Measurements from ENCODE around the gene SHROOM3.

The SHROOM3 gene

DNA sequence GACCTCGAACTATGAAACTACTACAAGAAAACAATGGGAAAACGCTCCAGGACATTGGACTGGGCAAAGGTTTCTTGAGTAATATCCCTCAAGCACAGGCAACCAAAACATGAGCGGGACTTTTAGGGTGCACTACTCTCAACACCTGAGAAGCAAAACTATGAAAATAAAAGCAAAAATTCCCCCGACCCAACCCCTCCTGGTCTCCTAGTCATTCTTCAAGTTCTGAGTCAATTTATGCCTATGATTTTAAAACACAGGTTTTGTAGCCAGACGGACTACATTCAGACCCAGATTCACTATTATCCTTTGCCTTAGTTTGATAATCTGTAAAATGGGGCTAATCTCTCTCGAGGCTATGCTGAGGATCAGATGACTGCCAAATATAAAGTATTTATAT lies 365.9 kb downstream of the SHROOM3 start:
- no peak for DNase-seq

DNA sequence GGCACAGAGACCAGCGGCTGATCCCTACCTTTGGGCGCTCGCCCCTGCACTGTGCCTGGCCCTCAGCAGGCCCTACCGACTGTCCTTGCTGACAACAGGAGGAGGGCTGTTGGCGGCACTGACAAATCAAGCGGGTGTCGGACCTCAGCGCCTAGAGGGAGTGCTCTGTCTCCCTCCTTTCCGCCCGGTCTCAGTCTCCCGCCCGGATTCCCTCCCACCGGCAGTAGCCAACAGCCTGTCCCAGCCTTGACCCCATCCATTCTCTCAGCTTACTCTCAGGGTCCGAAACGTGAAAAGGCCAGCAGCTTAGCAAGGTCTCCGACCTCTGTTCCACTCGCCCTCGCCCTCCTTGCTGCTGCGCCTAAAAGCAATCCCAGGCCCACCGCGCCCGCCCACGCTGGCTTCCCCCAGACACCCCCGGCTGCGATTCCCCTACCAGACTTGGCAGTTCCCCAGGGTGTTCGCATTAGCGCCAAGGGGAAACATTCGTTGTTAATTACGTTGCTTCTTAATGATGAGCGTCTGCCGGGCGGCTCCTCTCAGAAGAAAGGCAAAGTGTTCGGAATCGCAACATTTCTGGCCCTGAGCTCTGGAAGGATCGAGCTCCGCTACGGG lies 366.7 kb downstream of the SHROOM3 start:
- no peak for DNase-seq

DNA sequence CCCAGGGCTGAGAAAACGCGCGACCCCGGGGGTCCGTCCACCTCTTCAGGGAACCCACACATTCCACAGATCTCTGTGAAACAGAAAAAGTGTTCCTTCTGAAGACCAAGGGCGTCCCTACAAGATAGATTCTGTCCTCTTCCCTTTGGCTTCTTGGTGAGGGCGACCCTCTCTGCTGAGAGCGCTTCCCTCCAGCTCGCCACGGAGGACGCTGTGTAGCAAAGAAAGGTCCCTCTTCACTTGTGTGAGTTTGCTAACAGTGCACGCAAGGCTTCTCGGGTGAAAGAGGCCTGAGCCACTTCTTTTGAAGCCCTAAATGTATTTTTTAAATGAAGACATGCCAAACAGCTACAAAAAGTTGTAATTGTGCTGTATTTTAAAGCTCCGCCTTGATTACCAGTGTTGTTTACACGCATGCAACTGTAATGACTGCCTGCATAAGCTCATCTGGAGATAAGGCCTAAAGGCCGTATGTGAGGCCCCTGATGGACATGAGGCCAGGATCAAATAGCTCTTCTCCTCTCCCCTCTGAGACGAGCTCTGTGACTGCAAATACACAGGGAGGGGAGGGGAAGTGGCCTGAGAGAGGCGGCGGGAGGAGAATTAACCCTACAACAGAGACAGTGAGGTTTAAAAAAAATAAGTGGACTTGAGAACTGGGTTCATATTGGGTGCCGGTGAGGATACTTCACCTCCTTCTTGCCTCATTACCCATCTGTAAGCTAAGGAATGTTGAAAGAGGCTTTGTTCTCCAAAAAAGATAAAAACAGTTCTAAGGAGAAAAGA lies 367.4 kb downstream of the SHROOM3 start:
- no peak for DNase-seq

DNA sequence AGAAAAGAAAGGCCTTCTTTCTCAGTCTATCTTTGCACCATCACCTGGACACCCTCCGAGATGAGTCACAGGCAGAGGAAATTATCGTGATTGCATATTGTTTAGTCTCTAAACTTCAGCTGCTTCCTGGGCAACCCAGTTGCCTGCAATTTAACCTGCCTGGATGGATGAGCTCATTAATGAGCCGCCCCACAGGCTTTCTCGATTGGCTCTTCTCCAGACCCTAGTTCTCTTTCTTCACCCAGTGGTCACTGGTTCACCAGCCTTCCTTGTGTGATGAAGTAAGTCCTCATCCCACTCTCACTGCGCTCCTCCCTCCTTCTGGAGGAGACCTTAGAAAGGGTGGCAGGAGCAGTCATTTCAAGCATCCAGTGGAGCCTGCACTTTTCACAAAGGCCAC lies 368.5 kb downstream of the SHROOM3 start:
- no peak for DNase-seq

DNA sequence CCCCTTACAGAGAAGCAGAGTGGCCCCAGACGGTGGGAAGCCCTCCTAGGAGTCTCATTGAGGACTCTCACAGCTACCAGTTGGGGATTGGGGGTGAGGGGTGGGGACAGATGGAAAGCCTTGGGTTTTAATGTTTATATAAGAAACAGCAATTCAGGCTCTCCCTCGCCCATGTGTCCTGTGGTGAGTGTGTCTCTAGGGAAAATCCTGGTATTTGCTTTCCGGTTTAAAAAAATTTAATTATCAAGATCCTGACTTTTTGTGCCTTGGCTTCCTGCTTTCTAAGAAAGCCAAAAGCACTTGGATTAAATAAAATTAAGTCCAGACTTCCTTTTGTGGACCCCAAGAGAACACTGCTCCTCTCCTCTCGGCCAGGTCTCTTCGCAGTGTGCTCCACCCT lies 369.1 kb downstream of the SHROOM3 start:
- DNase-seq = no peak

DNA sequence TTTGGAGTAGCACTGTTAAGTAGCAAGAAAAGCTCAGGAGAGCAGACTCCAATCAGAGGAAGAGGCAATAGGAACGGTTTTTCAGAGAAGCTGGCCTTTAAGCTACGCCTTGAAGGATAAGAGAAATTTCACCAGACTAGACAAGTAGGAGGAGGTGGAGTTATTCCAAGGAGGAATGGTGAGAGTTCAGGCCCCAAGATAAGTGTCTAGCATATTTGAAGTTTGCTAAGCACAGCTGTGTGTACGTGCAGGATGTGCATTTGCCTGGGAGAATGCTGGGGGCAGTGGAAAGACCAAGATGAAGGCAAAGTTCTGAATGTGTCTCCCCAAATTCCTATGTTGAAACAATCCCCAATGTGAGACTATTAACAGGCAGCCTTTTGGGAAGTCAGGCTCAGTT lies 371.3 kb downstream of the SHROOM3 start:
- DNase-seq = no peak

DNA sequence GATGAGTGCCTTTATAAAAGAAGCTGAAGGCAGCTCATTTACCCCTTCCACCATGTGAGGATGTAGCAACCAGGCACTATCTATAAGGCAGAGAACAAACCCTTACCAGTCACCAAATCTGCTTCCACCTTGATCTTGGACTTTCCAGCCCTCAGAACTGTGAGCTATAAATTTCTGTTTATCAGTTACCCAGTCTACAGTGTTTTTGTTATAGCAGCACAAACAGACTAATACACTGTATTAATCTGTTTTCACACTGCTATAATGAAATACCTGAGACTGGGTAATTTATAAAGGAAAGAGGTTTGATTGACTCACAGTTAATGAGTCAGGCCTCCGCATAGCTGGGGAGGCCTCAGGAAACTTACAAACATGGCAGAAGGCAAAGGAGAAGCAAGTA lies 371.7 kb downstream of the SHROOM3 start:
- DNase-seq = no peak

DNA sequence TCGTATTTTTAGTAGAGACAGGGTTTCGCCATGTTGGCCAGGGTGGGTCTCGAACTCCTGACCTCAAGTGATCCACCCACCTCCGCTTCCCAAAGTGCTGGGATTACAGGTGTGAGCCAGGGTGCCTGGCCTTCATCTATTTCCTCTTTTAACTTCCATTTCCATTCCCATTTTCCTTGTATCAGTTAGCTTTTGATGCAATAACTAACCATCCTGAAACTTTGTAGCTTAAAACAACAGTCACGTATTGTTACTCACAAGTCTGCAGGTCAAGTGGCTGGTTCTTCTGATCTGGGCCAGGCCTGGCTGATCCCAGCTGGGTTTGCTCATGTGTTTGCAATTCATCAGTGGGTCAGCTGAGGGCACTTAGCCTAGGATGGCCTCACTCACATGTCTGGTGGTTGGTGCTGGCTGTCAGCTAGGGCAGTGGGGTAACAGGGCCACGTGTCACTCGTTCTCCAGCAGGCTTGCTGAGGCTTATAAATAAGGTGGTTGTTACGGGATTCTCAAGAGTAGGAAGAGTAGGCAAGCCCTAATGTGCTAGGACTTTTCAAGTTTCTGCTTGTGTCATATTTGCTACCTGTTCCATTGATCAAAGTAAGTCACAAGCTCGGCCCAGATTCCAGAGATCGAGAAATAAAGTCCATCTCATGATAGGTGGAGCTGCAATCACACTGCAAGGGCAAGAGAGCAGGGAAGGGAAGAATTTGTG lies 374.7 kb downstream of the SHROOM3 start:
- no peak for DNase-seq

DNA sequence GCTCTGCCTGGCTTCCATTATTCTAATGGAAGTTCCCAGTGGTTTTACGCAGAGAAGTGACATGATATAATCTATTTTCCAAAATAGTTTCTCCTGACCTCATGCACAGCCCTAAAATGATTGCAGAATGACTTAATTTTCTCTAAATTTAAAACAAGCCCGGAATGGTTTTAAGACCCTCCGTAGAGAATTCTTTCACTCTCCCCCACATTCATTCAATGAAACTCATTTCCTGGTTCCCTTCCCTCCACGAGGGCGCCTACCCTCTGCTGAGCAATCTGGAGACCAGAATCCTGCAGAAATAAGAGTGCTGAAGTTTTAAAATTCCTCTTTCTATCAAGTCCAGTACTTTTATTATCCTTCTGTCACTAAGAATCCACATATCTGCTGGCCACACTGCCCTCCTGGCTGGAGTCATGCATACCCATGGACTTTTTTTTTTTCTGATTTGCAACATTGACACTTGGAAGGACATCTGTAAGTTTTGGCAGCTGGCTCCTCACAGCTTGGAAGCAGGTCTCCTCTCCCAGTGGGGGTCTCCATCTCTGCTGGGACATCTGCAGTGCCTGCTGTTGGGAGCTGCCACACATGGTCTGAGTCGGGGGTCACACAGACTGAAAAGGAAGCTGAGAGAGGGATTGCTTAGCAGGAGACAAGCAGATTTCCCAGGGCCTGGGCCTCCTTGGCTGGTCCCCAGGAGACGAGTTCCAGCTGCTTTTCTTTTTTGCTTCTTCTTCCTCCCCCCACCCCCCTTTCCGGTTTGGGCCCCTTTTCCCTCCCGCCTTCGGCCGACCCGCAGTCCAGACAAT lies 376.8 kb downstream of the SHROOM3 start:
- DNase-seq = no peak

DNA sequence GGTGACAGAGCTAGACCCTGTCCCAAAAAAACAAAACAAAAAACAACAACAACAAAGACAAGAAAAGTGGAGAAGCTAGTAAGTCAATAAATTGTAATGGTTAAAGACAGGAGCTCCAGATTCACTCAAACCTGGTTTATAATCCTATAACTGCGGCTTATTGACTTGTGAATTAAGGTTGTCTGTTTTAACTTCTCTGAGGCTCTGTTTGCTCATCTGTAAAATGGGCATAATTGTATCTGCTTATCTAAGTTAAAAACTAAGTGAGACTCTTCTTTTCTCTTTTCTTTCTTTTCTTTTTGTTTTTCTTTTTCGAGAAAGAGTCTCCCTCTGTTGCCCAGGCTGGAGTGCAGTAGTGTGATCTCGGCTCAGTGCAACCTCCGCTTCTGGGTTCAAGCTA lies 378.0 kb downstream of the SHROOM3 start:
- no peak for DNase-seq

DNA sequence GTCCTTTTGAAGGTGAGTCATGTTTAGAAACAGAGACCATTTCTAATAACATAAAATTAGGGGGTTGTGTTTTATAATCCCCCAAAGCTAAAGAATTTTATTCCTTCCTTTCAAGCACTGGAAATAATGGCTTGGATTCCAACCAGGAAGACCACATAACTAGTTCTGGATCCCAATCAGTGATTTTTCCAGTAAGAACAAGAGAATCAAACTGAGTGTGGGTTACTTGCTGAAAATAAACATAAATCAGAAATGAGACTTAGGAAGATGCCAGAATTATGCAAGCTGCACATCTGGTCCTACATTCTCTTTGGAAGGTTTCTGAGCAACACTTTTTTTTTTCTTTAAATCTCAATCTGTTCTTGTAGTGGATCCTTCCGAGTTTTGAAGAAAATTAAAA lies 386.6 kb downstream of the SHROOM3 start:
- DNase-seq = no peak

DNA sequence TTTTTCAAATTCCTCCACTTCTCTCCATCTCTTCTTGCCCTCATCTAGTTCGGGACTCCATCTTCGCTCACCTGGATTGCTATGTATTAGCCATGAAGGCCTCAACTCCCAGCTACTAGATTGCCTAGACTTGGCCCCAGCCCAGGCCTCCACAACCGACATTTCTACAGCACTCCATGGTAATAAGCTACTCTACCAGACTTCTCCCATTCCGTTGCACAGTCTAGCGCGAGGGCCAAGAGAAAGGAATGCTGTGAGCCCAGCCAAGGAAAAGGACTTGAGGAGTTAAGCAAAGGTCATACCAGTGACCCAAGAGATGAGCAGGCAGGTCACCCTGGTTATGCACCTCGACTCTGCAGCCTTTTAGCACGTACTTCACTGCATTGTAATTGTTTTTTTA lies 387.3 kb downstream of the SHROOM3 start:
- no peak for DNase-seq

DNA sequence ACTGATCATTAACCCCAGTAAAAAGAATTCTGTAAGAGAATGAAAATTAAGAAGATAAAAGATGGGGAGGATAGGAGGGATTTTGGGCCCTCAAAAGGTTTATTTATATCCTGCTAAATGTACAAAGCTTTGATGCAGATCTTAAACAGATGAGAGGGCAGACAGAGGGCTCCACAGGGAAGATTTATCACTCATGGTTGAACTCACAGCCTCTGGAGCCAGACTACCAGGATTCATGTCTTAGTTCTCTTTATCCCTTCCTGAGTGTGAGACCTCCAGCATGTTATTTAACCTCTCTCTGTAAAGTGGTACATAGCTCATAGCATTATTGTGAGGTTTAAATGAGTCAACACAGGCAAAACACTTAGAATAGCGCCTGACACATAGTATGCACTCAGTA lies 388.5 kb downstream of the SHROOM3 start:
- no peak for DNase-seq

DNA sequence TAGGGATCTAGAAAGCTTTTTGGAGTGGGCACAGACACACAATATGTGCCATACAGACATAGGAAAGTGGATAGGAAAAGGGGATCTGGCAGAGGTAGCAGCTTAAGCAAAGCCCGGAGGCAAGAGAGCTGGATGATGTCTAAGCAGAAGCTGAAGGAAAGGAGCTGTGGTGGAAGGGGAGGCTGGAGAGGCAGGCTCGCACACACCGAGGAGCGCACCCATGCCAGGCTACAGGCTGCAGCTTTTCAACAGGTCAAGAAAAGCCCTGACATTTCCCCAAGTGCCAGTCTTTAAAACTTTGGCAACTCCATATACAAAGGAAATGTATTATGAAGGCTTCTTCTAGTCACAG lies 395.6 kb downstream of the SHROOM3 start:
- no peak for DNase-seq

DNA sequence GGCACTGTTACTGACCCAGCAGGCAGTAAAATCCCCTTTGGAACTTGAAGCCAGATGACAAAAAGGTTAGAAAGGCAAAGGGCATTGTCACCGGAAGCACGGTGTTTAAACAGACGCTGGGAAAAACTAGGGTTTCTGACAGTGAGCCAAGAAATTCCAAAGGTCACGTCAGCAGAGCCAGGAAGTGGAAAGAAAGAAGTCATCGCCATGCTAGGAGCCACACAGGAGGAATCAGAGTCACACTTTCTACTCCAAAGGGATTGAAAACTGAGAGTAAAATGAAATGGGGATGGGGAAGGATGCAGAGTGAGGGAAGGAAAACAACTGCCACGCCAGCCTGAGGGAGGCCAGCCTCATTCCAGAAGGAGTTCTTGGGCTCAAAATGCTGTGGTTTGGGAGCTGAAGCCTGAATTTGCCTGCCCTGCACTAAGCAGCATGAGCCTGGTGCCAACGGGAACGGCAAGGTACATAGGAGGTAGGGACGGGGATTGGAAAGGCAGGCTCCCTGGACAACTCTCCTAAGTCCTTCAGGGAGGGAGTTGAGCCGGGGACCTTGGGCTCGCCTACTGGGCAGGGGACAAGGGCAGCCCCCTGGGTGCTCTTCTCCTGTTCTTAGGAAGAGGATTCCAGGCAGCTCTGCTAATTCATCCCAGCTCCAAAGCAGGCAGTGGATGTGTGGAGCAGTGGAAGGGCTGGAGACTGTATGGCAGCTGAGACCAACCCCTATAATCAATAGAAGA lies 396.1 kb downstream of the SHROOM3 start:
- no peak for DNase-seq

DNA sequence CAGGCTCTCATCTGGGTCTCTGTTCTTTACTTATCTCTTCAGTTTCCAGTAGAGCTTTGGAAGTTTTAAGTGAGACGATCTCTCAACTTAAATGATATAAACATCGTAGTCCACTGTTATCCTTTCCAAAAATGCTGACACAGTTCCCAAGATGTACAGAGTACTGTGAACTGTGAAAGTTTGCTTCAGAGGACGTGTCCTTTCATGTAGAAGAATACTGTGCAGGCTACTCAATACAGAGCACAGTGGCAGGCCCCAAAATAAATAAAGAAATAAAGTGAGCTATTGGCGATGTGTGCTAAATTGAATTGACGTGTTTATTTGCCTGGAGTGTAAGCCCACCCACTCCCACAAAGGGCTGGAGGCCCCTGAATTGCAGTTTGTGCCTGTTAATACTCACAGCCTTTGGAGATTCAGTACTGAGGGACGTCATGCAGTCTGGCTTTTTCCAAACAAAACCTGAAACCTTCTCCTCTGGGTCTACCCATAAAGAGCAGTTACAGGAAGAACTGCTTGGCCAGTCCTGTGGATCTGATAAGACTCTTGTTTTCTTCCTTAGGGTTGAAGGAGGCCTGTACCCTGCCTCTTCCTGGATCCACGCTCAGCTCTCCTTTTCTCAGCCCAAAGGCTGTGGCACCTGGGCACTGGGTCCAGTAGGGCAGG lies 396.8 kb downstream of the SHROOM3 start:
- DNase-seq = no peak
